Calu3 (cell line): Measurements from ENCODE around the gene RAB1B. TPM values are rescaled to one million over a fixed set of nuclear protein-coding genes. Genes with fewer than 3 reads are reported as not detected.

ENCODE experiments used
- BruUV-seq: library from RNA; stranded (reverse); fragments of 400-500 nt; replicated peaks from 2 replicates; lab custom pipeline; 2021; lab: Mats Ljungman, UMichigan
- CTCF ChIA-PET: fragments of 300-600 bp; sonication (Branson Sonifier 250); formaldehyde crosslinking; loops from one replicate; lab custom pipeline; 2022; ENCODE audit warnings: antibody characterized with exemption; lab: Charles Lee
- DNase-seq: peaks from one replicate; pipeline ENCODE4 v3.0.0; 2022
- H3K27ac Mint-ChIP-seq: one replicate; pipeline ENCODE4 v1.8.0; 2022; ENCODE audit warnings: mixed read lengths; ENCODE audit not compliant: unreplicated experiment
- H3K27me3 Mint-ChIP-seq: one replicate; pipeline ENCODE4 v1.8.0; 2022; ENCODE audit warnings: mixed read lengths; ENCODE audit not compliant: unreplicated experiment
- H3K36me3 Mint-ChIP-seq: one replicate; pipeline ENCODE4 v1.8.0; 2022; ENCODE audit warnings: mild to moderate bottlenecking, moderate library complexity, mixed read lengths; ENCODE audit not compliant: insufficient read depth, unreplicated experiment
- H3K4me1 Mint-ChIP-seq: one replicate; pipeline ENCODE4 v1.8.0; 2022; ENCODE audit warnings: mild to moderate bottlenecking, low read depth, mixed read lengths; ENCODE audit not compliant: unreplicated experiment
- H3K4me3 Mint-ChIP-seq: one replicate; pipeline ENCODE4 v1.8.0; 2022; ENCODE audit warnings: mild to moderate bottlenecking, low read depth, moderate library complexity, mixed read lengths; ENCODE audit not compliant: unreplicated experiment
- H3K9me3 Mint-ChIP-seq: one replicate; pipeline ENCODE4 v1.8.0; 2022; ENCODE audit warnings: low read depth, mixed read lengths; ENCODE audit not compliant: unreplicated experiment
- intact Hi-C: fragments of 100-400 bp; cut with micrococcal nuclease; formaldehyde crosslinking; loops from one replicate; pipeline ENCODE4 v1.10.0; 2022; ENCODE audit not compliant: unreplicated experiment
- total RNA-seq: library from RNA; stranded (reverse); gene quantifications from 2 replicates; pipeline ENCODE4 v1.2.3, GENCODE V29; 2022
- TF ChIP-seq, protein P1 (sequence below): fragments of 200-600 bp; IDR thresholded peaks from one replicate; pipeline ENCODE4 v1.8.0; 2022; ENCODE audit warnings: antibody characterized with exemption; ENCODE audit not compliant: unreplicated experiment

The RAB1B gene
- total RNA-seq, 1 experiment from 2014 or later: 144 TPM

DNA sequence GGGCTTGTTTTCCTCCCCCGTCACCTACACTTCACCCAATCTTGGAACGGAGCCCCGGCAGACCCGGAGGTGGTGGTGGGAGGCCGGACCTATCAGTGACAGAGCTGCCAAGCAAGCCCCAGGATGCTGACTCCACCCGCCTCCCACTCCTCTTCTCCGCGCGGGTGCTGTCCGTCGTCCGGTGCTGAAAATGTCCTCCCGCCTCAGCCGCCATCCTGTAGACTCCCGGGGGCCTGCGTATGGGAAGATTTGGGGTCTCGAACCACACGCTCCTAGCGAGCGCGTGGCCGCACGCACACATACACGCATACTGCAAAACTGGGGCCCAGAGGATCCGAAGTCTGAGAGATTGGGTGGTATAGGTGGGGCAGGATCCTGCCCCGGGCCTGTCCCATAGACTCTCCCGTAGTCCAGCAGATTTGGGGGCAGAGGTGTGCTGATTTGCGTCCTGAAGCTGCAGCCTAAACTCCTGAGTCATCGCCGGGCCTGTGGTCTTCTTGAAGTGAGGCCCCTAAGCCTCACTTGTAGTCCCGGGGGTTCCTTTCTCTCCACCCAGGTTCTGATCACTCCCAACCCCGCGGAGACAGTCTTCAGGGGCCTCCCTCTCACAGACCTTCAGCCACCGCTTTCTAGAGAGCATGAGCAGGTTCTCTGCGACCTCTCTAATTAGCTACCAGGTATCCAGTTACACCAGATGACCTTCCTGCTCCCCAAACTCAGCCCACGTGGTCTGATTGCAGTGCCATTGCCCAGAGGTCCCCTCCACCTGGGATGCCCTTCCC is 21.3 kb downstream of the RAB1B start:
- TSS peak; percentile 74 for BruUV-seq
- H3K27ac Mint-ChIP-seq: peak overlapping the region; percentile 90
- H3K36me3 Mint-ChIP-seq: peaks cover 42% of the 10 kb centered on the region
- intact Hi-C loops: no loop called here
- peak; percentile 77 for DNase-seq
- CTCF ChIA-PET: interaction anchor here (0.6 to 1.6 kb wide), 6 partner anchors 22 to 238 kb away, joined by 3 to 11 read pairs (median 4); partner anchors contain the start of genes PELI3 and SF3B2
- H3K9me3 Mint-ChIP-seq: no peaks in the 10 kb centered on the region
- TF ChIP-seq, protein P1, sequence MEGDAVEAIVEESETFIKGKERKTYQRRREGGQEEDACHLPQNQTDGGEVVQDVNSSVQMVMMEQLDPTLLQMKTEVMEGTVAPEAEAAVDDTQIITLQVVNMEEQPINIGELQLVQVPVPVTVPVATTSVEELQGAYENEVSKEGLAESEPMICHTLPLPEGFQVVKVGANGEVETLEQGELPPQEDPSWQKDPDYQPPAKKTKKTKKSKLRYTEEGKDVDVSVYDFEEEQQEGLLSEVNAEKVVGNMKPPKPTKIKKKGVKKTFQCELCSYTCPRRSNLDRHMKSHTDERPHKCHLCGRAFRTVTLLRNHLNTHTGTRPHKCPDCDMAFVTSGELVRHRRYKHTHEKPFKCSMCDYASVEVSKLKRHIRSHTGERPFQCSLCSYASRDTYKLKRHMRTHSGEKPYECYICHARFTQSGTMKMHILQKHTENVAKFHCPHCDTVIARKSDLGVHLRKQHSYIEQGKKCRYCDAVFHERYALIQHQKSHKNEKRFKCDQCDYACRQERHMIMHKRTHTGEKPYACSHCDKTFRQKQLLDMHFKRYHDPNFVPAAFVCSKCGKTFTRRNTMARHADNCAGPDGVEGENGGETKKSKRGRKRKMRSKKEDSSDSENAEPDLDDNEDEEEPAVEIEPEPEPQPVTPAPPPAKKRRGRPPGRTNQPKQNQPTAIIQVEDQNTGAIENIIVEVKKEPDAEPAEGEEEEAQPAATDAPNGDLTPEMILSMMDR: no peak
- H3K27me3 Mint-ChIP-seq: peaks cover 33% of the 10 kb centered on the region
- peaks cover 31% of the 10 kb centered on the region for H3K4me1 Mint-ChIP-seq
- H3K4me3 Mint-ChIP-seq: peak overlapping the region; percentile 80

DNA sequence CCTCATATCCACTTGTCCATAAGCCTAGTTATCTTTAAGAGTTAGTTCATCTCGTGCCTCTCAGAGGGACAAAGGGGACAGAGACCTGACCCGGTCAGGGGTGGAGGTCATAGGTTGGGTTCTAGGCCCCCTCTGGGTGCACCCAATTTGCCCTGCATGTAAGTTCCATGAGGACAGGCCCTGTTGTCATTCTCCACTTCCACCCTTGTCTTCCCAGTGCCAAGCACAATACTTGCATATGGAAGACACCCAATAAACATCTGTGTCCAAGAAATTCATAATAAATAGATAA is 21.8 kb downstream of the RAB1B start:
- Mint-ChIP-seq H3K4me3 (peak overlapping the region; percentile 80), H3K4me1 (peaks cover 31% of the 10 kb centered on the region), H3K9me3 (no peaks in the 10 kb centered on the region), H3K27me3 (peaks cover 33% of the 10 kb centered on the region), H3K36me3 (peaks cover 42% of the 10 kb centered on the region), H3K27ac (peak overlapping the region; percentile 90)
- CTCF ChIA-PET: no interaction called here
- TF ChIP-seq, protein P1: no peak
- BruUV-seq: no TSS peak
- intact Hi-C loops: no loop called here
- DNase-seq: no peak

DNA sequence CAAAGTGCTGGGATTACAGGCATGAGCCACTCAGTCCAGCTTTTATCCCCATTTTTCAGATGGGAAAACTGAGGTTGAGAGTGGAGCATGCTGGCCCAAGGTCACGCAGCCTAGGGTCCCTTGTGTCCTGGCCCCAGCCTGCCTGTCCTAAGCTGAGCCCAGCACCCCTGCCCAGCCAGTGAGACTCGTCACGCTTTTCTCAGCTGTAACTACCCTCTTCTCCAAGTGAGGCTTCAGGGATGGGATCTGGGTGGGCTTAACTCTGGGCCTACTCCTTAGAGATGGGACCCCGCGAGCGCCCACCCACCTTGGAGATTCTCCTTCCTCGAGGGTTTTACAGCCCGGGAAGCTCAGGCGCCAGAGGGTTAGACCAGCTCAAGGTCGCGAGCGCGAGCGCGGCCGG is 22.9 kb downstream of the RAB1B start:
- peaks cover 36% of the 10 kb centered on the region for H3K36me3 Mint-ChIP-seq
- no peaks in the 10 kb centered on the region for H3K9me3 Mint-ChIP-seq
- no peak for DNase-seq
- BruUV-seq: no TSS peak
- CTCF ChIA-PET: interaction anchor here (0.6 to 1.5 kb wide), 3 partner anchors 9 to 167 kb away, joined by 3 read pairs; no protein-coding TSS in a partner anchor
- H3K4me3 Mint-ChIP-seq: peak overlapping the region; percentile 80
- TF ChIP-seq, protein P1: no peak
- no peak overlapping the region for H3K27ac Mint-ChIP-seq
- intact Hi-C loops: no loop called here
- H3K27me3 Mint-ChIP-seq: peaks cover 40% of the 10 kb centered on the region
- H3K4me1 Mint-ChIP-seq: peaks cover 31% of the 10 kb centered on the region

DNA sequence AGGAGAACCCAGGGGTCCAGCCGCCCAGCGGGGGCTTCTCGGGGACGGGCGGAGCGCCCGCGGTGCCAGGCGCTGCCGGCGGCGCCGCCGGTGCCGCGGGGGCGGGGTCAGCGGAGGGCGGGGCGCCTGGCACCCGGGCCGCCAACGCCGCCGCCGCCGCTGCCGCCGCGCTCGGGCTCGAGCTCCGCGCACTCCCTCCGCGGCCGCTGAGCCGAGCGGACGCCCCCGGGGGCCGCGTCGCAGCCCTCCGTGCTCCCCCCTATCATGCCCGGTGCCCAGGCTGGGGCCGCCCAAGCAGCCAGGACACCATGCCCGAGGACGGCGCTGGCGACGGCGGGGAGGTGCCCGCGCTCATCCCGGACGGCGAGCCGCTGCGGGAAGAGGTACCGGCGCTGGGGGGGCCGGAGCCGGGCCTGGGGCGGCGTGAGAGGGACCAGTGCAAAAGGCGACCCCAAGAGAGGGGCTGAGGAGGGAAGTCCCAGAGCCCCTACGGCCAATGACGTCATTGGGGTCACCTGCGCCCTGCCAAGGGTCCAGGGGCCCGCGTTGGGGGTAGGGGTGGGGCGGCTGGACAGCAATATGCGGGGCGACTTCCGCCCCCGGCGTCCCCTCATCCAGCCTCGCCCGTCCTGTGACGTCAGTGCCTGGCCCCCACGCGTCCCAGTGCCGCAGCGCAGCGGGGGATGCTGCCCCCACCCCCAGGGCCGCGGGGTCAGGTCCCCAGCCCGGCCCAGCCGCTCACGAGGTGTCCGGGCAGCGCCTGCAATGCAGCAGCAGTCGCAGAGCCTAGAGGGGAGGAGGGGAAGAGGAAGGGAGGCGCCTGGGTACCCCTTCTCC is 23.5 kb downstream of the RAB1B start, which contains the start of gene TMEM151A:
TSS of gene TMEM151A (plus strand) at position 189 of the 837 bp plus-strand sequence. CDS start at position 309, 120 bp downstream.
- Mint-ChIP-seq H3K27ac (no peak within 1 kb of the TSS), H3K4me3 (peak within 1 kb of the TSS; percentile 80), H3K9me3 (no peaks in the 10 kb centered on the region), H3K36me3 (peaks cover 36% of the 10 kb centered on the region), H3K4me1 (peaks cover 31% of the 10 kb centered on the region), H3K27me3 (peaks cover 47% of the 10 kb centered on the region)
- intact Hi-C loops: no loop called here
- BruUV-seq: no TSS peak
- CTCF ChIA-PET: interaction anchor here (0.6 to 1.5 kb wide), 2 partner anchors 9 to 167 kb away, joined by 3 read pairs; no protein-coding TSS in a partner anchor
- TF ChIP-seq, protein P1: no peak
- peak; percentile 53 for DNase-seq
